Activated T-helper 1 cell treated with anti-CD3 and anti-CD28 coated beads, Interleukin-12 subunit alpha, Interleukin-12 subunit beta, Interleukin-2, Interleukin-4 antibody, amounts not matched to agents 30 ng/mL and 10 ng/mL and 1 ng/mL, durations not matched to agents 14 hours and 24 hours and 36 hours (primary cell): ENCODE data around the gene TMEM139. TPM values are rescaled to one million over a fixed set of nuclear protein-coding genes. Genes with fewer than 3 reads are reported as not detected.
A peak's percentile ranks its signal among the peaks of the same experiment; 100 is the strongest.

Experiments
- DNase-seq: peaks from one replicate; pipeline ENCODE4 v3.0.0; 2021; ENCODE audit warnings: low spot score
- H3K27ac Mint-ChIP-seq: one replicate; pipeline ENCODE4 v1.8.0; 2021; ENCODE audit warnings: mild to moderate bottlenecking, mixed read lengths
- H3K27me3 Mint-ChIP-seq: one replicate; pipeline ENCODE4 v1.8.0; 2022; ENCODE audit warnings: mild to moderate bottlenecking, moderate library complexity, mixed read lengths; ENCODE audit not compliant: insufficient read depth
- H3K36me3 Mint-ChIP-seq: one replicate; pipeline ENCODE4 v1.8.0; 2021; ENCODE audit warnings: low read depth, mixed read lengths
- H3K4me1 Mint-ChIP-seq: one replicate; pipeline ENCODE4 v1.8.0; 2021; ENCODE audit warnings: low read depth, mixed read lengths
- H3K4me3 Mint-ChIP-seq: one replicate; pipeline ENCODE4 v1.8.0; 2021; ENCODE audit warnings: mild to moderate bottlenecking, moderate library complexity, mixed read lengths
- H3K9me3 Mint-ChIP-seq: one replicate; pipeline ENCODE4 v1.8.0; 2021; ENCODE audit warnings: mixed read lengths
- intact Hi-C: fragments of 100-400 bp; cut with micrococcal nuclease; formaldehyde crosslinking; loops from one replicate; pipeline ENCODE4 v1.15.1; 2024
- total RNA-seq: library from RNA; stranded (reverse); gene quantifications from 2 replicates; pipeline ENCODE4 v1.2.3, GENCODE V29; 2022

TMEM139 gene
- total RNA-seq, result 0.73 TPM in 1 of 2 replicates, not detected in the other

GRCh38 chr7:143284591-143285469 lies at the start of gene TMEM139:
TSS of gene TMEM139 (plus strand) at chr7:143284958. CDS start at chr7:143285958, 1,000 bp downstream.
- H3K9me3 Mint-ChIP-seq, result peaks cover 4% of the 10 kb centered on the region
- peaks cover 13% of the 10 kb centered on the region for H3K36me3 Mint-ChIP-seq
- no peak for DNase-seq
- peaks cover 61% of the 10 kb centered on the region for H3K4me1 Mint-ChIP-seq
- no peak within 1 kb of the TSS for H3K4me3 Mint-ChIP-seq
- no peaks in the 10 kb centered on the region for H3K27me3 Mint-ChIP-seq
- intact Hi-C loops, result loop anchor here (5.0 to 10.0 kb wide), 3 partner anchors 617 to 1550 kb away; partner anchors contain the start of genes SSBP1 and TCAF1
- H3K27ac Mint-ChIP-seq, result no peak within 1 kb of the TSS

- Mint-ChIP-seq H3K27me3 (peaks cover 23% of the 10 kb centered on the region), H3K9me3 (peaks cover 24% of the 10 kb centered on the region), H3K4me1 (peaks cover 8% of the 10 kb centered on the region), H3K36me3 (peaks cover 2% of the 10 kb centered on the region), H3K27ac (no peak overlapping the region), H3K4me3 (no peak overlapping the region)
- intact Hi-C loops, result no loop called here
- DNase-seq, result no peak
Observed at GRCh38 chr7:143235561-143235960, 49.2 kb upstream of the TMEM139 start.

GRCh38 chr7:143236408-143236990 lies 48.3 kb upstream of the TMEM139 start:
- H3K36me3 Mint-ChIP-seq, result peaks cover 2% of the 10 kb centered on the region

GRCh38 chr7:143237366-143237765 lies 47.4 kb upstream of the TMEM139 start:
- peaks cover 2% of the 10 kb centered on the region for H3K36me3 Mint-ChIP-seq
- intact Hi-C loops, result no loop called here
- no peak overlapping the region for H3K4me3 Mint-ChIP-seq
- H3K9me3 Mint-ChIP-seq, result peaks cover 24% of the 10 kb centered on the region
- no peak overlapping the region for H3K27ac Mint-ChIP-seq
- H3K27me3 Mint-ChIP-seq, result peaks cover 23% of the 10 kb centered on the region
- DNase-seq, result no peak
- H3K4me1 Mint-ChIP-seq, result peaks cover 26% of the 10 kb centered on the region

More at GRCh38 chr7:143236408-143236990, 48.3 kb upstream of the TMEM139 start:
- Mint-ChIP-seq H3K27me3 (peaks cover 23% of the 10 kb centered on the region), H3K4me1 (peaks cover 18% of the 10 kb centered on the region), H3K27ac (no peak overlapping the region), H3K9me3 (peaks cover 24% of the 10 kb centered on the region), H3K4me3 (no peak overlapping the region)
- intact Hi-C loops, result no loop called here
- DNase-seq, result no peak

- peaks cover 33% of the 10 kb centered on the region for H3K4me1 Mint-ChIP-seq
- no peak overlapping the region for H3K4me3 Mint-ChIP-seq
- no peak for DNase-seq
- peaks cover 24% of the 10 kb centered on the region for H3K9me3 Mint-ChIP-seq
- intact Hi-C loops, result no loop called here
- peaks cover 16% of the 10 kb centered on the region for H3K27me3 Mint-ChIP-seq
- H3K36me3 Mint-ChIP-seq, result peaks cover 2% of the 10 kb centered on the region
- H3K27ac Mint-ChIP-seq, result no peak overlapping the region
Observed at GRCh38 chr7:143238289-143238980, 46.3 kb upstream of the TMEM139 start.

GRCh38 chr7:143239813-143240212 lies 44.9 kb upstream of the TMEM139 start:
- Mint-ChIP-seq H3K36me3 (peaks cover 2% of the 10 kb centered on the region), H3K4me1 (peaks cover 46% of the 10 kb centered on the region), H3K27me3 (peaks cover 13% of the 10 kb centered on the region), H3K27ac (peak overlapping the region; percentile 74), H3K9me3 (peaks cover 27% of the 10 kb centered on the region), H3K4me3 (no peak overlapping the region)
- intact Hi-C loops, result loop anchor here (1.0 to 2.0 kb wide), 10 partner anchors 9 to 431 kb away; partner anchors contain the start of genes CASP2, FAM131B and GSTK1
- no peak for DNase-seq

GRCh38 chr7:143240291-143241168 lies 44.2 kb upstream of the TMEM139 start:
- Mint-ChIP-seq H3K36me3 (peaks cover 2% of the 10 kb centered on the region), H3K9me3 (peaks cover 23% of the 10 kb centered on the region), H3K4me1 (peaks cover 54% of the 10 kb centered on the region), H3K27me3 (peaks cover 8% of the 10 kb centered on the region), H3K4me3 (no peak overlapping the region), H3K27ac (peak overlapping the region; percentile 74)
- peak; percentile 65 for DNase-seq
- intact Hi-C loops, result loop anchor here (1.0 to 2.0 kb wide), 10 partner anchors 9 to 432 kb away; partner anchors contain the start of genes CASP2, FAM131B and GSTK1

- peaks cover 71% of the 10 kb centered on the region for H3K4me1 Mint-ChIP-seq
Observed at GRCh38 chr7:143242306-143242705, 42.5 kb upstream of the TMEM139 start.

GRCh38 chr7:143243111-143243510 lies 41.6 kb upstream of the TMEM139 start:
- H3K27me3 Mint-ChIP-seq, result no peaks in the 10 kb centered on the region
- no peak for DNase-seq
- peaks cover 9% of the 10 kb centered on the region for H3K9me3 Mint-ChIP-seq
- H3K27ac Mint-ChIP-seq, result no peak overlapping the region
- peaks cover 77% of the 10 kb centered on the region for H3K4me1 Mint-ChIP-seq
- no peak overlapping the region for H3K4me3 Mint-ChIP-seq
- H3K36me3 Mint-ChIP-seq, result peaks cover 8% of the 10 kb centered on the region
- intact Hi-C loops, result no loop called here

More at GRCh38 chr7:143242306-143242705, 42.5 kb upstream of the TMEM139 start:
- intact Hi-C loops, result no loop called here
- H3K4me3 Mint-ChIP-seq, result no peak overlapping the region
- DNase-seq, result no peak
- H3K27ac Mint-ChIP-seq, result peak overlapping the region; percentile 42
- peaks cover 11% of the 10 kb centered on the region for H3K9me3 Mint-ChIP-seq
- H3K27me3 Mint-ChIP-seq, result no peaks in the 10 kb centered on the region
- peaks cover 8% of the 10 kb centered on the region for H3K36me3 Mint-ChIP-seq

- DNase-seq, result no peak
- intact Hi-C loops, result loop anchor here (2.0 kb wide), 1 partner anchor 15 kb away; no protein-coding TSS in a partner anchor
- Mint-ChIP-seq H3K4me3 (peak overlapping the region; percentile 45), H3K9me3 (peaks cover 9% of the 10 kb centered on the region), H3K27me3 (no peaks in the 10 kb centered on the region), H3K27ac (peak overlapping the region; percentile 68), H3K4me1 (peaks cover 81% of the 10 kb centered on the region), H3K36me3 (peaks cover 11% of the 10 kb centered on the region)
Observed at GRCh38 chr7:143243614-143244013, 41.1 kb upstream of the TMEM139 start.

GRCh38 chr7:143244321-143244720 lies 40.4 kb upstream of the TMEM139 start:
- Mint-ChIP-seq H3K4me3 (peak overlapping the region; percentile 31), H3K36me3 (peaks cover 17% of the 10 kb centered on the region), H3K27ac (peak overlapping the region; percentile 81), H3K4me1 (peaks cover 88% of the 10 kb centered on the region), H3K27me3 (no peaks in the 10 kb centered on the region), H3K9me3 (peaks cover 12% of the 10 kb centered on the region)
- intact Hi-C loops, result loop anchor here (2.0 kb wide), 1 partner anchor 14 kb away; no protein-coding TSS in a partner anchor
- DNase-seq, result no peak
